Natural killer cell (primary cell): ENCODE results near the gene KNCN. TPM values are rescaled to one million over a fixed set of nuclear protein-coding genes. Genes with fewer than 3 reads are reported as not detected.

Experiments used
- ATAC-seq, 3 donors: fragments of 150-1000 bp in 2 of 3; fragments of 200-7000 bp in 1 of 3; cut with Tn5 transposase; 1 replicate in 1 of 3; 2 replicates in 2 of 3; pipeline ENCODE4 v1.10.0; 2021; ENCODE audit warnings: mild to moderate bottlenecking in 2 of 3, moderate library complexity in 2 of 3
- DNase-seq, 2 donors: peaks; one replicate each; pipeline versions ENCODE4 v3.0.0 to v3.0.0-alpha.2; 2013 to 2021; ENCODE audit warnings: mixed read lengths in 1 of 2
- H3K27ac ChIP-seq: one replicate; pipeline ENCODE4 v1.5.1; 2013; ENCODE audit warnings: mild to moderate bottlenecking, low read length
- H3K27me3 ChIP-seq: one replicate; pipeline ENCODE4 v1.6.1; 2013; ENCODE audit warnings: low read length; ENCODE audit not compliant: control insufficient read depth, insufficient read depth
- H3K36me3 ChIP-seq: one replicate; pipeline ENCODE4 v1.6.1; 2013; ENCODE audit warnings: low read length; ENCODE audit not compliant: control insufficient read depth, insufficient read depth
- H3K4me1 ChIP-seq: one replicate; pipeline ENCODE4 v1.6.1; 2013; ENCODE audit warnings: low read length; ENCODE audit not compliant: control insufficient read depth, insufficient read depth
- H3K4me3 ChIP-seq: one replicate; pipeline ENCODE4 v1.5.1; 2013; ENCODE audit warnings: low read length
- H3K9me3 ChIP-seq: one replicate; pipeline ENCODE4 v1.6.1; 2013; ENCODE audit warnings: low read length; ENCODE audit not compliant: control insufficient read depth, insufficient read depth
- H3K27ac Mint-ChIP-seq, 2 donors: one replicate each; pipeline ENCODE4 v1.8.0; 2022; ENCODE audit warnings: mild to moderate bottlenecking in 2 of 2, mixed read lengths in 2 of 2, moderate library complexity in 1 of 2
- H3K27me3 Mint-ChIP-seq, 2 donors: one replicate each; pipeline ENCODE4 v1.8.0; 2022; ENCODE audit warnings: low read depth in 2 of 2, mixed read lengths in 2 of 2
- H3K36me3 Mint-ChIP-seq: one replicate; pipeline ENCODE4 v1.8.0; 2022; ENCODE audit warnings: mixed read lengths
- H3K4me1 Mint-ChIP-seq, 2 donors: one replicate each; pipeline ENCODE4 v1.8.0; 2022; ENCODE audit warnings: mixed read lengths in 2 of 2
- H3K4me3 Mint-ChIP-seq: one replicate; pipeline ENCODE4 v1.8.0; 2022; ENCODE audit warnings: mild to moderate bottlenecking, moderate library complexity, mixed read lengths
- H3K9me3 Mint-ChIP-seq, 2 donors: one replicate each; pipeline ENCODE4 v1.8.0; 2022; ENCODE audit warnings: mixed read lengths in 2 of 2
- CTCF ChIP-seq: fragments of 200-600 bp; IDR thresholded peaks from one replicate; pipeline ENCODE4 v1.8.0; 2022; ENCODE audit warnings: antibody characterized with exemption
- WGBS: methylation state at CpG from one replicate; pipeline ENCODE4 v1.1.7; 2013; ENCODE audit warnings: missing lambda C conversion rate; ENCODE audit not compliant: insufficient coverage; 5-methylcytosine and 5-hydroxymethylcytosine counted together
- intact Hi-C: fragments of 100-400 bp; cut with micrococcal nuclease; formaldehyde crosslinking; loops from one replicate; pipeline ENCODE4 v1.14.2; 2022
- total RNA-seq, 4 donors: library from RNA; stranded (reverse); fragments of 120-200 nt in 1 of 4; gene quantifications; one replicate each; pipeline versions ENCODE4 v1.2.3 to v1.2.4, GENCODE V29; 2013 to 2022

The KNCN gene
- total RNA-seq, 3 donors from 2014 or later (not counting 1 experiment from before 2014, with no cell fraction given): 0.20 TPM; not detected in 2

- no peaks in the 10 kb centered on the region for H3K27me3 ChIP-seq
- H3K9me3 Mint-ChIP-seq: no peaks in the 10 kb centered on the region
- H3K27me3 Mint-ChIP-seq: no peaks in the 10 kb centered on the region
- no peaks in the 10 kb centered on the region for H3K9me3 ChIP-seq
- peak overlapping the region in 1 of 2 donors; percentile 29 for H3K27ac Mint-ChIP-seq
- no peak overlapping the region for H3K4me3 ChIP-seq
- H3K4me1 ChIP-seq: no peaks in the 10 kb centered on the region
- TF ChIP-seq CTCF: no peak
- peaks cover 36% of the 10 kb centered on the region for H3K36me3 ChIP-seq
- 94% methylated on average over 6 of the region's 6 CpGs for WGBS
- H3K36me3 Mint-ChIP-seq: peaks cover 7% of the 10 kb centered on the region
- no peak for DNase-seq
- ATAC-seq: no peak
- H3K4me3 Mint-ChIP-seq: no peak overlapping the region
- intact Hi-C loops: no loop called here
- no peaks in the 10 kb centered on the region for H3K4me1 Mint-ChIP-seq
- H3K27ac ChIP-seq: no peak overlapping the region
These were observed 20.3 kb upstream of the KNCN start for GRCh38 chr1:46571691-46572225.

GRCh38 chr1:46569884-46570725 lies 18.7 kb upstream of the KNCN start:
- no peak overlapping the region for H3K27ac ChIP-seq
- intact Hi-C loops: no loop called here
- Mint-ChIP-seq H3K36me3 (peaks cover 7% of the 10 kb centered on the region), H3K9me3 (no peaks in the 10 kb centered on the region), H3K27ac (no peak overlapping the region), H3K27me3 (no peaks in the 10 kb centered on the region), H3K4me1 (no peaks in the 10 kb centered on the region), H3K4me3 (no peak overlapping the region)
- H3K4me1 ChIP-seq: no peaks in the 10 kb centered on the region
- H3K9me3 ChIP-seq: no peaks in the 10 kb centered on the region
- no peak overlapping the region for H3K4me3 ChIP-seq
- ATAC-seq (no peak), DNase-seq (no peak)
- peaks cover 29% of the 10 kb centered on the region for H3K36me3 ChIP-seq
- TF ChIP-seq CTCF: no peak
- 90% methylated on average over 12 of the region's 14 CpGs for WGBS
- no peaks in the 10 kb centered on the region for H3K27me3 ChIP-seq

- Mint-ChIP-seq H3K4me1 (no peaks in the 10 kb centered on the region), H3K36me3 (peaks cover 7% of the 10 kb centered on the region), H3K27ac (no peak overlapping the region), H3K27me3 (no peaks in the 10 kb centered on the region), H3K4me3 (no peak overlapping the region), H3K9me3 (no peaks in the 10 kb centered on the region)
- Histone ChIP-seq H3K9me3 (no peaks in the 10 kb centered on the region), H3K27ac (no peak overlapping the region), H3K36me3 (peaks cover 28% of the 10 kb centered on the region), H3K4me1 (no peaks in the 10 kb centered on the region), H3K27me3 (no peaks in the 10 kb centered on the region), H3K4me3 (no peak overlapping the region)
- no peak for DNase-seq
- 95% methylated on average over 3 of the region's 4 CpGs for WGBS
- intact Hi-C loops: no loop called here
- no peak for TF ChIP-seq CTCF
- no peak for ATAC-seq
These were observed 17.7 kb upstream of the KNCN start for GRCh38 chr1:46569116-46569515.
